HepG2 (cell line): ENCODE data around the gene C2orf42. TPM values are rescaled to one million over a fixed set of nuclear protein-coding genes. Genes with fewer than 3 reads are reported as not detected.

Experiments
- FOXP1 ChIP-seq, 2 experiments: fragments of 450-650 bp in 1 of 2; IDR thresholded peaks; 2 replicates each; pipeline ENCODE4 v1.6.1; 2017 to 2018; ENCODE audit warnings: antibody characterized with exemption in 1 of 2
- PHF21A ChIP-seq: sonication (generic); formaldehyde crosslinking; IDR thresholded peaks from 2 replicates; pipeline ENCODE4 v1.5.0; 2020; ENCODE audit warnings: mild to moderate bottlenecking, missing genetic modification reagents
- SYNCRIP ChIP-seq: fragments of 200-400 bp; formaldehyde crosslinking; IDR thresholded peaks from 2 replicates; pipeline ENCODE4 v1.6.1; 2018; ENCODE audit warnings: mild to moderate bottlenecking, low read depth, low read length; ENCODE audit not compliant: insufficient read depth
- WIZ ChIP-seq: sonication (generic); formaldehyde crosslinking; IDR thresholded peaks from 2 replicates; pipeline ENCODE4 v1.5.1; 2020; ENCODE audit warnings: mild to moderate bottlenecking, missing genetic modification reagents
- ZFP41 ChIP-seq: sonication (generic); formaldehyde crosslinking; IDR thresholded peaks from 2 replicates; pipeline ENCODE4 v1.4.0; 2020; ENCODE audit warnings: mild to moderate bottlenecking, missing genetic modification reagents, borderline replicate concordance
- ZNF121 ChIP-seq: sonication (generic); formaldehyde crosslinking; IDR thresholded peaks from 2 replicates; pipeline ENCODE4 v1.5.0; 2020; ENCODE audit warnings: mild to moderate bottlenecking, missing genetic modification reagents
- ZNF441 ChIP-seq: sonication (generic); formaldehyde crosslinking; IDR thresholded peaks from 2 replicates; pipeline ENCODE4 v1.7.0; 2021; ENCODE audit warnings: missing genetic modification reagents, borderline replicate concordance
- ZNF572 ChIP-seq: sonication (generic); formaldehyde crosslinking; IDR thresholded peaks from 2 replicates; pipeline ENCODE4 v1.5.1; 2020; ENCODE audit warnings: mild to moderate bottlenecking, missing genetic modification reagents
- ZNF598 ChIP-seq: sonication (generic); formaldehyde crosslinking; IDR thresholded peaks from 2 replicates; pipeline ENCODE4 v1.5.1; 2020; ENCODE audit warnings: mild to moderate bottlenecking, missing genetic modification reagents, borderline replicate concordance
- ZNF605 ChIP-seq: sonication (generic); formaldehyde crosslinking; IDR thresholded peaks from 2 replicates; pipeline ENCODE4 v1.8.0; 2022; ENCODE audit warnings: mild to moderate bottlenecking, missing genetic modification reagents
- ZNF724P ChIP-seq: sonication (generic); formaldehyde crosslinking; IDR thresholded peaks from 2 replicates; pipeline ENCODE4 v1.8.0; 2022; ENCODE audit warnings: missing genetic modification reagents, borderline replicate concordance
- ZSCAN20 ChIP-seq: sonication (generic); formaldehyde crosslinking; IDR thresholded peaks from 2 replicates; pipeline ENCODE4 v1.4.0; 2020; ENCODE audit warnings: missing genetic modification reagents, mild to moderate bottlenecking, borderline replicate concordance
- polyA plus RNA-seq, 8 experiments: library from polyadenylated mRNA; depleted of rRNA in 3 of 8; stranded (reverse) in 7 of 8; unstranded in 1 of 8; fragments of >200 nt; fragmentation: Illumina TruSeq in 4 of 8; extraction: Trizol in 4 of 8; gene quantifications; 2 replicates each; pipeline versions ENCODE4 v1.2.1 to v1.2.3, GENCODE V29; 2011 to 2016; ENCODE audit warnings: low read depth in 4 of 8, missing spikeins in 1 of 8, mixed read lengths in 1 of 8; ENCODE audit not compliant: insufficient read depth in 1 of 8
- total RNA-seq, 5 experiments: library from RNA; depleted of rRNA; stranded (reverse); fragments of >200 nt; fragmentation: Illumina TruSeq; extraction: Trizol; gene quantifications; 2 replicates each; pipeline ENCODE4 v1.2.3, GENCODE V29; 2016; ENCODE audit warnings: low read depth in 1 of 5
- TF ChIP-seq, protein P1 (sequence below), 2 experiments: fragments of 450-650 bp in 1 of 2; sonication (generic) in 1 of 2; formaldehyde crosslinking in 1 of 2; IDR thresholded peaks; 2 replicates each; pipeline versions ENCODE4 v1.6.1 to v1.8.0; 2016 to 2022; ENCODE audit warnings: antibody characterized with exemption in 1 of 2, mild to moderate bottlenecking in 1 of 2, missing genetic modification reagents in 1 of 2
- TF ChIP-seq, protein P2 (sequence below): sonication (generic); formaldehyde crosslinking; IDR thresholded peaks from 2 replicates; pipeline ENCODE4 v1.4.0; 2020; ENCODE audit warnings: mild to moderate bottlenecking, missing genetic modification reagents
- TF ChIP-seq, protein P3 (sequence below): sonication (generic); formaldehyde crosslinking; IDR thresholded peaks from 2 replicates; pipeline ENCODE4 v1.9.0; 2021; ENCODE audit warnings: missing genetic modification reagents, mild to moderate bottlenecking, borderline replicate concordance

C2orf42 gene
- total and polyA plus RNA-seq, 2 of the 13 experiments (the other 11 are each of a cell fraction or from before 2014, with no cell fraction given) = 9.3 to 9.9 TPM

DNA sequence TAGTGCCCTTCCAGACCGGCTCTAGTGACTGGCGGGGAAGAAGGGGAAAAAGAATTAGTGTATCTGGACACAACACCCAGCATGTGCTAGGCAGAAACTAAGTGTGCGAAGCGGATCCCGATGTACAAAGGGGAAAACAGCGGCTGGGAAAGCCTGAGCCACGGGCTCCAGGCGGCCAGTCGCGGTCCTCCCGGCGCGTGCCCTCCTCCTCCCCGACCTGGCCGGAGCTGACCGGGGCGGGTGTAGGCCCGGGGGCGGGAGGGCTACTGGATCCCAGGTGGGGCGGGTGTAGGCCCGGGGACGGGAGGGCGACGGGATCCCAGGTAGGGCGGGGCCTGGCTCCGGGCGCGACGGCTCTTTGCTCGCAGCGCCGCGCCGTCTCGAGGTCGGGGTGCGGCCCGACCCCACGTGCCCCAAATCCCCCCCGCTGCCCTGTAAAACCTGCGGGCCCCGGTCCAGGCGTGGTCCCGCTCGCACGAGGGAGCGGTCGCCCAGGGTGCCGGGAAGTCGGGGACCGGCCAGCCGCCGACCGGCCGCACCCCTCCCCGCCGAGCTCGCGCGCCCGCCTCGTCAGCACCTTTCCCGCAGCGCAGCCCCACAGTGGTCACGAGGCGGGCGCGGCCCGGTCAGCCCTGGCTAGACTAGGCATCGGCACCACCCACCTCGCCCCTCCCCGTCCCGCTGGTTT is 48.8 kb downstream of the C2orf42 start (continued):
- TF ChIP-seq, protein P1, sequence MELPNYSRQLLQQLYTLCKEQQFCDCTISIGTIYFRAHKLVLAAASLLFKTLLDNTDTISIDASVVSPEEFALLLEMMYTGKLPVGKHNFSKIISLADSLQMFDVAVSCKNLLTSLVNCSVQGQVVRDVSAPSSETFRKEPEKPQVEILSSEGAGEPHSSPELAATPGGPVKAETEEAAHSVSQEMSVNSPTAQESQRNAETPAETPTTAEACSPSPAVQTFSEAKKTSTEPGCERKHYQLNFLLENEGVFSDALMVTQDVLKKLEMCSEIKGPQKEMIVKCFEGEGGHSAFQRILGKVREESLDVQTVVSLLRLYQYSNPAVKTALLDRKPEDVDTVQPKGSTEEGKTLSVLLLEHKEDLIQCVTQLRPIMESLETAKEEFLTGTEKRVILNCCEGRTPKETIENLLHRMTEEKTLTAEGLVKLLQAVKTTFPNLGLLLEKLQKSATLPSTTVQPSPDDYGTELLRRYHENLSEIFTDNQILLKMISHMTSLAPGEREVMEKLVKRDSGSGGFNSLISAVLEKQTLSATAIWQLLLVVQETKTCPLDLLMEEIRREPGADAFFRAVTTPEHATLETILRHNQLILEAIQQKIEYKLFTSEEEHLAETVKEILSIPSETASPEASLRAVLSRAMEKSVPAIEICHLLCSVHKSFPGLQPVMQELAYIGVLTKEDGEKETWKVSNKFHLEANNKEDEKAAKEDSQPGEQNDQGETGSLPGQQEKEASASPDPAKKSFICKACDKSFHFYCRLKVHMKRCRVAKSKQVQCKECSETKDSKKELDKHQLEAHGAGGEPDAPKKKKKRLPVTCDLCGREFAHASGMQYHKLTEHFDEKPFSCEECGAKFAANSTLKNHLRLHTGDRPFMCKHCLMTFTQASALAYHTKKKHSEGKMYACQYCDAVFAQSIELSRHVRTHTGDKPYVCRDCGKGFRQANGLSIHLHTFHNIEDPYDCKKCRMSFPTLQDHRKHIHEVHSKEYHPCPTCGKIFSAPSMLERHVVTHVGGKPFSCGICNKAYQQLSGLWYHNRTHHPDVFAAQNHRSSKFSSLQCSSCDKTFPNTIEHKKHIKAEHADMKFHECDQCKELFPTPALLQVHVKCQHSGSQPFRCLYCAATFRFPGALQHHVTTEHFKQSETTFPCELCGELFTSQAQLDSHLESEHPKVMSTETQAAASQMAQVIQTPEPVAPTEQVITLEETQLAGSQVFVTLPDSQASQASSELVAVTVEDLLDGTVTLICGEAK (IDR thresholded peaks at IDR 0.05) = no peak
- TF ChIP-seq, protein P1 (CRISPR knock-in tag; IDR thresholded peaks at IDR 0.05) = peak; percentile 83
- TF ChIP-seq ZNF724P = no peak
- no peak for TF ChIP-seq ZNF441 (CRISPR knock-in tag)
- TF ChIP-seq ZNF605 = no peak
- TF ChIP-seq SYNCRIP = no peak
- TF ChIP-seq, protein P2, sequence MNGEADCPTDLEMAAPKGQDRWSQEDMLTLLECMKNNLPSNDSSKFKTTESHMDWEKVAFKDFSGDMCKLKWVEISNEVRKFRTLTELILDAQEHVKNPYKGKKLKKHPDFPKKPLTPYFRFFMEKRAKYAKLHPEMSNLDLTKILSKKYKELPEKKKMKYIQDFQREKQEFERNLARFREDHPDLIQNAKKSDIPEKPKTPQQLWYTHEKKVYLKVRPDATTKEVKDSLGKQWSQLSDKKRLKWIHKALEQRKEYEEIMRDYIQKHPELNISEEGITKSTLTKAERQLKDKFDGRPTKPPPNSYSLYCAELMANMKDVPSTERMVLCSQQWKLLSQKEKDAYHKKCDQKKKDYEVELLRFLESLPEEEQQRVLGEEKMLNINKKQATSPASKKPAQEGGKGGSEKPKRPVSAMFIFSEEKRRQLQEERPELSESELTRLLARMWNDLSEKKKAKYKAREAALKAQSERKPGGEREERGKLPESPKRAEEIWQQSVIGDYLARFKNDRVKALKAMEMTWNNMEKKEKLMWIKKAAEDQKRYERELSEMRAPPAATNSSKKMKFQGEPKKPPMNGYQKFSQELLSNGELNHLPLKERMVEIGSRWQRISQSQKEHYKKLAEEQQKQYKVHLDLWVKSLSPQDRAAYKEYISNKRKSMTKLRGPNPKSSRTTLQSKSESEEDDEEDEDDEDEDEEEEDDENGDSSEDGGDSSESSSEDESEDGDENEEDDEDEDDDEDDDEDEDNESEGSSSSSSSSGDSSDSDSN (CRISPR knock-in tag) = peak; percentile 68; the same call in 1 of the 2 replicates
- 0 out of 2 replicates have a peak, but pooled peaks have one; percentile 38 for TF ChIP-seq ZNF572 (CRISPR knock-in tag)
- TF ChIP-seq, protein P3, sequence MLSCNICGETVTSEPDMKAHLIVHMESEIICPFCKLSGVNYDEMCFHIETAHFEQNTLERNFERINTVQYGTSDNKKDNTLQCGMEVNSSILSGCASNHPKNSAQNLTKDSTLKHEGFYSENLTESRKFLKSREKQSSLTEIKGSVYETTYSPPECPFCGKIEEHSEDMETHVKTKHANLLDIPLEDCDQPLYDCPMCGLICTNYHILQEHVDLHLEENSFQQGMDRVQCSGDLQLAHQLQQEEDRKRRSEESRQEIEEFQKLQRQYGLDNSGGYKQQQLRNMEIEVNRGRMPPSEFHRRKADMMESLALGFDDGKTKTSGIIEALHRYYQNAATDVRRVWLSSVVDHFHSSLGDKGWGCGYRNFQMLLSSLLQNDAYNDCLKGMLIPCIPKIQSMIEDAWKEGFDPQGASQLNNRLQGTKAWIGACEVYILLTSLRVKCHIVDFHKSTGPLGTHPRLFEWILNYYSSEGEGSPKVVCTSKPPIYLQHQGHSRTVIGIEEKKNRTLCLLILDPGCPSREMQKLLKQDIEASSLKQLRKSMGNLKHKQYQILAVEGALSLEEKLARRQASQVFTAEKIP (CRISPR knock-in tag) = no peak
- no peak for TF ChIP-seq FOXP1 (IDR thresholded peaks at IDR 0.05)
- TF ChIP-seq FOXP1 (CRISPR knock-in tag; IDR thresholded peaks at IDR 0.05) = no peak
- TF ChIP-seq WIZ = no peak; the same call in 1 of the 2 replicates
- TF ChIP-seq ZNF598 (CRISPR knock-in tag) = no peak
- no peak; the same call in 1 of the 2 replicates for TF ChIP-seq ZNF121 (CRISPR knock-in tag)
- TF ChIP-seq ZSCAN20 = peak; percentile 98
- no peak for TF ChIP-seq ZFP41 (CRISPR knock-in tag)
- TF ChIP-seq PHF21A (CRISPR knock-in tag) = 0 out of 2 replicates have a peak, but pooled peaks have one; percentile 34
